HCT116 (cell line): ENCODE results near the gene TRPV4. TPM values are rescaled to one million over a fixed set of nuclear protein-coding genes. Genes with fewer than 3 reads are reported as not detected.

Experiments used
- ATAC-seq: fragments of 200-7000 bp; cut with Tn5 transposase; 2 replicates; pipeline ENCODE4 v1.9.1; 2020; ENCODE audit warnings: mild to moderate bottlenecking, moderate library complexity
- BruUV-seq: library from RNA; stranded (reverse); fragments of 400-500 nt; replicated peaks from 2 replicates; lab custom pipeline; 2021; lab: Mats Ljungman, UMichigan
- CTCF ChIA-PET: fragments of 300-600 bp; sonication (Branson Sonifier 250); formaldehyde crosslinking; loops from one replicate; lab custom pipeline; 2021; ENCODE audit warnings: antibody characterized with exemption; lab: Charles Lee
- POLR2A ChIA-PET: fragments of 300-600, 350-600 bp; sonication (Branson Sonifier 250); formaldehyde crosslinking; loops from one replicate; lab custom pipeline; 2021; ENCODE audit warnings: antibody characterized with exemption; lab: Charles Lee
- RAD21 ChIA-PET, 2 experiments: fragments of 300-600 bp; sonication (Branson Sonifier 250); formaldehyde crosslinking; loops; one replicate each; lab custom pipeline; 2023; ENCODE audit warnings: low total read pairs in 2 of 2; ENCODE audit not compliant: uncharacterized antibody in 2 of 2, unreplicated experiment in 2 of 2, low non-redundant PET in 1 of 2; lab: Charles Lee
- DNase-seq: peaks from one replicate; pipeline ENCODE4 v3.0.0-alpha.2; 2010; ENCODE audit warnings: low read depth, low spot score
- H2AFZ ChIP-seq: fragments of 200-600 bp; shearing (Covaris generic), sonication (generic); 2 replicates; pipeline ENCODE4 v1.6.1; 2017; ENCODE audit warnings: low read depth, mixed run types, mixed read lengths, antibody characterized with exemption, low read length; ENCODE audit not compliant: poor library complexity, severe bottlenecking
- H3K27ac ChIP-seq: 2 replicates; pipeline ENCODE4 v1.5.1; 2012; ENCODE audit warnings: low read depth, low read length
- H3K27me3 ChIP-seq: fragments of 200-600 bp; sonication (generic); 2 replicates; pipeline ENCODE4 v1.6.1; 2016; ENCODE audit warnings: mixed run types, low read length, mixed read lengths; ENCODE audit not compliant: insufficient read depth
- H3K36me3 ChIP-seq, 2 experiments: fragments of 200-500 bp in 1 of 2; fragments of 200-600 bp in 1 of 2; sonication (Bioruptor generic) in 1 of 2; sonication (generic) in 1 of 2; 2 replicates each; pipeline versions ENCODE4 v1.5.1 to v1.6.1; 2014 to 2016; ENCODE audit warnings: low read length in 2 of 2, inconsistent platforms in 1 of 2, mixed read lengths in 1 of 2, mixed run types in 1 of 2; ENCODE audit not compliant: insufficient read depth in 2 of 2, control insufficient read depth in 1 of 2
- H3K4me1 ChIP-seq, 2 experiments: fragments of 200-600 bp in 1 of 2; sonication (generic) in 1 of 2; 2 replicates each; pipeline versions ENCODE4 v1.5.1 to v1.6.1; 2012 to 2017; ENCODE audit warnings: low read length in 2 of 2, inconsistent platforms in 1 of 2, mild to moderate bottlenecking in 1 of 2, mixed read lengths in 1 of 2, mixed run types in 1 of 2, moderate library complexity in 1 of 2; ENCODE audit not compliant: insufficient read depth in 2 of 2, control insufficient read depth in 1 of 2
- H3K4me2 ChIP-seq: fragments of 200-600 bp; sonication (generic); 2 replicates; pipeline ENCODE4 v1.6.1; 2017; ENCODE audit warnings: mixed run types, low read length, mixed read lengths
- H3K4me3 ChIP-seq, 2 experiments: fragments of 200-600 bp in 1 of 2; sonication (generic) in 1 of 2; replicated peaks in 1 of 2; 2 replicates each; pipeline ENCODE4 v1.5.1; 2011 to 2016; ENCODE audit warnings: low read length in 2 of 2, control low read depth in 1 of 2, low read depth in 1 of 2, mild to moderate bottlenecking in 1 of 2, mixed read lengths in 1 of 2, mixed run types in 1 of 2
- H3K79me2 ChIP-seq: fragments of 200-600 bp; sonication (generic); 2 replicates; pipeline ENCODE4 v1.6.1; 2017; ENCODE audit warnings: mild to moderate bottlenecking, mixed run types, low read length, moderate library complexity, mixed read lengths; ENCODE audit not compliant: insufficient read depth
- H3K9ac ChIP-seq: fragments of 200-600 bp; sonication (generic); 2 replicates; pipeline ENCODE4 v1.6.1; 2016; ENCODE audit warnings: low read length, mixed read lengths
- H3K9me2 ChIP-seq: fragments of 200-600 bp; sonication (generic), shearing (Covaris generic); 2 replicates; pipeline ENCODE4 v1.6.1; 2017; ENCODE audit warnings: mixed run types, mild to moderate bottlenecking, moderate library complexity; ENCODE audit not compliant: insufficient read depth
- H3K9me3 ChIP-seq, 2 experiments: fragments of 200-500 bp in 1 of 2; fragments of 200-600 bp in 1 of 2; sonication (Bioruptor generic) in 1 of 2; sonication (generic) in 1 of 2; 2 replicates each; pipeline ENCODE4 v1.6.1; 2014 to 2017; ENCODE audit warnings: low read length in 2 of 2, mixed read lengths in 2 of 2, inconsistent platforms in 1 of 2, low read depth in 1 of 2, mild to moderate bottlenecking in 1 of 2, mixed run types in 1 of 2, moderate library complexity in 1 of 2; ENCODE audit not compliant: control insufficient read depth in 1 of 2, insufficient read depth in 1 of 2
- H4K20me1 ChIP-seq: fragments of 200-600 bp; sonication (generic), shearing (Covaris generic); 2 replicates; pipeline ENCODE4 v1.6.1; 2017; ENCODE audit warnings: mixed run types, mild to moderate bottlenecking, moderate library complexity; ENCODE audit not compliant: insufficient read depth
- ATF3 ChIP-seq: IDR thresholded peaks from 2 replicates; pipeline ENCODE4 v1.6.1; 2012
- CBX3 ChIP-seq: IDR thresholded peaks from 2 replicates; pipeline ENCODE4 v1.6.1; 2012; ENCODE audit warnings: low read depth
- CEBPB ChIP-seq: IDR thresholded peaks from 2 replicates; pipeline ENCODE4 v1.6.1; 2012; ENCODE audit warnings: low read depth
- CTCF ChIP-seq, 3 experiments: fragments of 200-600 bp in 1 of 3; sonication (generic) in 1 of 3; IDR thresholded peaks in 2 of 3; conservative IDR thresholded peaks in 1 of 3; 2 replicates each; pipeline ENCODE4 v1.5.1; 2012 to 2017; ENCODE audit warnings: low read depth in 2 of 3, low read length in 2 of 3, antibody characterized with exemption in 1 of 3, borderline replicate concordance in 1 of 3, control low read depth in 1 of 3, mild to moderate bottlenecking in 1 of 3, mixed read lengths in 1 of 3, mixed run types in 1 of 3, moderate library complexity in 1 of 3; ENCODE audit not compliant: insufficient read depth in 1 of 3
- EGR1 ChIP-seq: IDR thresholded peaks from 2 replicates; pipeline ENCODE4 v1.6.1; 2012; ENCODE audit warnings: low read depth
- ELF1 ChIP-seq: IDR thresholded peaks from 2 replicates; pipeline ENCODE4 v1.6.1; 2012; ENCODE audit warnings: low read depth, borderline replicate concordance
- FOSL1 ChIP-seq: IDR thresholded peaks from 2 replicates; pipeline ENCODE4 v1.6.1; 2012; ENCODE audit warnings: low read depth
- JUND ChIP-seq: IDR thresholded peaks from 2 replicates; pipeline ENCODE4 v1.6.1; 2012
- MAX ChIP-seq: IDR thresholded peaks from 2 replicates; pipeline ENCODE4 v1.6.1; 2012
- POLR2A ChIP-seq: IDR thresholded peaks from 2 replicates; pipeline ENCODE4 v1.7.0; 2011; ENCODE audit warnings: borderline replicate concordance; ENCODE audit not compliant: insufficient read depth, insufficient read length; ENCODE audit errors: extremely low read depth
- POLR2AphosphoS5 ChIP-seq: IDR thresholded peaks from 2 replicates; pipeline ENCODE4 v1.6.1; 2011; ENCODE audit warnings: mild to moderate bottlenecking, low read depth, low read length, moderate library complexity
- RAD21 ChIP-seq: IDR thresholded peaks from 2 replicates; pipeline ENCODE4 v1.6.1; 2012; ENCODE audit warnings: low read depth, mild to moderate bottlenecking
- SIN3A ChIP-seq: IDR thresholded peaks from 2 replicates; pipeline ENCODE4 v1.6.1; 2012; ENCODE audit warnings: low read depth
- TCF7L2 ChIP-seq: IDR thresholded peaks from 2 replicates; pipeline ENCODE4 v1.7.0; 2011; ENCODE audit warnings: borderline replicate concordance, inconsistent platforms; ENCODE audit not compliant: insufficient read depth, insufficient read length; ENCODE audit errors: extremely low read depth
- YY1 ChIP-seq: IDR thresholded peaks from 2 replicates; pipeline ENCODE4 v1.6.1; 2011; ENCODE audit warnings: low read length, low read depth, moderate library complexity, mild to moderate bottlenecking; ENCODE audit not compliant: insufficient replicate concordance; ENCODE audit errors: extremely low read depth
- ZFX ChIP-seq: fragments of 450-650 bp; IDR thresholded peaks from 2 replicates; pipeline ENCODE4 v1.6.1; 2017
- ZNF274 ChIP-seq: fragments of 200-500 bp; sonication (Bioruptor generic); IDR thresholded peaks from 2 replicates; pipeline ENCODE4 v1.6.1; 2014; ENCODE audit warnings: mild to moderate bottlenecking, low read depth, low read length, inconsistent platforms
- intact Hi-C: fragments of 100-400 bp; cut with micrococcal nuclease; formaldehyde crosslinking; loops from 2 replicates; pipeline ENCODE4 v1.10.0; 2022
- total RNA-seq: library from RNA; stranded (reverse); gene quantifications from one replicate; pipeline ENCODE4 v1.2.1, GENCODE V29; 2021; ENCODE audit not compliant: unreplicated experiment

Gene TRPV4
- total RNA-seq, 1 experiment from 2014 or later: 0.54 TPM

GRCh38 chr12:109870648-109871047, 37.5 kb upstream of the TRPV4 start:
- DNase-seq: no peak
- H3K27ac ChIP-seq: no peak overlapping the region
- no peaks in the 10 kb centered on the region for H3K27me3 ChIP-seq
- no peaks in the 10 kb centered on the region for H4K20me1 ChIP-seq
- H3K9ac ChIP-seq: no peak overlapping the region
- H3K9me3 ChIP-seq: no peaks in the 10 kb centered on the region
- CTCF ChIA-PET: no interaction called here
- H3K4me3 ChIP-seq: no peak overlapping the region
- POLR2A ChIA-PET: no interaction called here
- ATAC-seq: no peak
- no peaks in the 10 kb centered on the region for H3K36me3 ChIP-seq
- RAD21 ChIA-PET: no interaction called here
- no peaks in the 10 kb centered on the region for H3K9me2 ChIP-seq
- peaks cover 7 to 12% of the 10 kb centered on the region in 2 experiments; a peak in 3 of 4 replicates for H3K4me1 ChIP-seq
- BruUV-seq: no TSS peak
- H3K4me2 ChIP-seq: no peak overlapping the region
- TF ChIP-seq EGR1: no peak
- TF ChIP-seq ELF1: no peak
- no peak for TF ChIP-seq POLR2A
- no peak for TF ChIP-seq SIN3A
- no peak for TF ChIP-seq JUND
- no peak overlapping the region for H2AFZ ChIP-seq
- intact Hi-C loops: no loop called here
- H3K79me2 ChIP-seq: peaks cover 7% of the 10 kb centered on the region

GRCh38 chr12:109868182-109869051, 35.2 kb upstream of the TRPV4 start:
- BruUV-seq: no TSS peak
- Histone ChIP-seq H3K27ac (no peak overlapping the region), H3K4me1 (0 out of 4 replicates have a peak, but pooled peaks cover 5 to 7% of the 10 kb centered on the region in 2 experiments), H4K20me1 (no peaks in the 10 kb centered on the region), H2AFZ (no peak overlapping the region), H3K36me3 (no peaks in the 10 kb centered on the region), H3K4me3 (no peak overlapping the region), H3K9ac (no peak overlapping the region), H3K79me2 (no peaks in the 10 kb centered on the region; the same call in 1 of the 2 replicates), H3K4me2 (no peak overlapping the region), H3K9me2 (no peaks in the 10 kb centered on the region), H3K27me3 (no peaks in the 10 kb centered on the region), H3K9me3 (no peaks in the 10 kb centered on the region)
- ATAC-seq: no peak
- intact Hi-C loops: no loop called here
- TF ChIP-seq FOSL1 (no peak), CEBPB (no peak), CBX3 (no peak), RAD21 (no peak), ELF1 (no peak), YY1 (no peak), CTCF (IDR thresholded peaks at IDR 0.05 in 2 of 3, conservative IDR thresholded peaks at IDR 0.05 in 1 of 3; ENCODE audit: borderline replicate concordance in 1 of 3, insufficient read depth in 1 of 3, low read depth in 2 of 3, low read length in 2 of 3) (no peak), SIN3A (no peak), EGR1 (no peak), JUND (no peak), POLR2AphosphoS5 (no peak), MAX (no peak), ZFX (no peak), ATF3 (no peak), ZNF274 (no peak), TCF7L2 (no peak)
- DNase-seq: no peak
- ChIA-PET POLR2A (no interaction called here), CTCF (interaction anchor here (1.9 kb wide), 1 partner anchor 23 kb away, joined by 5 read pairs; no protein-coding TSS in a partner anchor), RAD21 (no interaction called here)
